ENCODE data around the gene CDH13.
A peak's percentile ranks its signal among the peaks of the same experiment; 100 is the strongest.

Gene CDH13

DNA sequence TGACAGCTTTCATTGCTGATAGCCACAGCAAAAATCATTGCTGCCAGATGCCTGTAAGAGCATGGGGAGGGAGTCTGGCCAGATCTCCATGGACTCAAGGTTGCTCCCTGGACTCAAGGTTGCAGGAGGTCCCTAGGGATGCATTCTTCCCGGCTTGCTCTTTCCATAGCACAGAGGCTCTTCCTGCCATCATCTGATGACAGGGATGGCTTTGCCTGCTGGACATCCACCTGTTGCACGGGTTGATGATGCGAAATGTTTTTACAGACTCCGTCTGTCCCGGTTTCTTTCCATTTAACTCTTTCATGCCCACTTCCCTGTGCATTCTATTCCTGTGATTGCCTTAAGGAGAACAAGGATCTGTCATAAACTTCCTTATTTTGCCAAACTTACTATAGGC, 1065.5 kb downstream of the CDH13 start:
- Histone ChIP-seq H3K36me3 (ENCODE audit: low read depth) (no peaks in the 10 kb centered on the region), H3K27ac (ENCODE audit: poor library complexity, severe bottlenecking) (no peak overlapping the region), H3K27me3 (ENCODE audit: insufficient read depth, poor library complexity, severe bottlenecking) (no peaks in the 10 kb centered on the region), H3K4me1 (ENCODE audit: insufficient read depth, poor library complexity, severe bottlenecking) (peaks cover 14% of the 10 kb centered on the region), H3K4me3 (ENCODE audit: severe bottlenecking) (no peak overlapping the region), H3K9me3 (ENCODE audit: severe bottlenecking) (no peaks in the 10 kb centered on the region)
- DNase-seq (ENCODE audit: low spot score) (no peak), ATAC-seq (ENCODE audit: low read depth) (no peak)
- TF ChIP-seq, protein P1, sequence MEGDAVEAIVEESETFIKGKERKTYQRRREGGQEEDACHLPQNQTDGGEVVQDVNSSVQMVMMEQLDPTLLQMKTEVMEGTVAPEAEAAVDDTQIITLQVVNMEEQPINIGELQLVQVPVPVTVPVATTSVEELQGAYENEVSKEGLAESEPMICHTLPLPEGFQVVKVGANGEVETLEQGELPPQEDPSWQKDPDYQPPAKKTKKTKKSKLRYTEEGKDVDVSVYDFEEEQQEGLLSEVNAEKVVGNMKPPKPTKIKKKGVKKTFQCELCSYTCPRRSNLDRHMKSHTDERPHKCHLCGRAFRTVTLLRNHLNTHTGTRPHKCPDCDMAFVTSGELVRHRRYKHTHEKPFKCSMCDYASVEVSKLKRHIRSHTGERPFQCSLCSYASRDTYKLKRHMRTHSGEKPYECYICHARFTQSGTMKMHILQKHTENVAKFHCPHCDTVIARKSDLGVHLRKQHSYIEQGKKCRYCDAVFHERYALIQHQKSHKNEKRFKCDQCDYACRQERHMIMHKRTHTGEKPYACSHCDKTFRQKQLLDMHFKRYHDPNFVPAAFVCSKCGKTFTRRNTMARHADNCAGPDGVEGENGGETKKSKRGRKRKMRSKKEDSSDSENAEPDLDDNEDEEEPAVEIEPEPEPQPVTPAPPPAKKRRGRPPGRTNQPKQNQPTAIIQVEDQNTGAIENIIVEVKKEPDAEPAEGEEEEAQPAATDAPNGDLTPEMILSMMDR (IDR thresholded peaks at IDR 0.05; ENCODE audit: poor library complexity, severe bottlenecking): no peak

DNA sequence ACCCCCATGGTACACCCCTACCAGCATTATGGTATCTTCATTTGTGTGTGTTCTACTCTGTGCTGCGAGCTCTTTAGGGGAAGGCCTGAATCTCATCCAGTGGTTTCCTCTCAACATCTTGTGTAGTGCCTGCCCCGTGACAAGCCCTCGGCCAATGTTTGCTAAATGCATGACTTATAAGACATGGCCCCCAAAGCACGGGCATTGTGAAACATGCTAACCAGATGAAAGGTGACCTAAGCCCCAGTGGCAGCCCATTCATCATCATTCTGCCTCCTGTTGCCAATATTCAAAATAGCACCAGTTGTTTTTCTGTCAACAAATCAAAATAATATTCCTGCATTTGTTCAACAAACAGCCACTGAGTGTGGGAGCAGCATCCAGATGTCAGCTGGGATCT, 1072.2 kb downstream of the CDH13 start:
- DNase-seq (ENCODE audit: low spot score) (no peak), ATAC-seq (ENCODE audit: low read depth) (no peak)
- TF ChIP-seq, protein P1 (IDR thresholded peaks at IDR 0.05; ENCODE audit: poor library complexity, severe bottlenecking): no peak
- Histone ChIP-seq H3K27ac (ENCODE audit: poor library complexity, severe bottlenecking) (no peak overlapping the region), H3K9me3 (ENCODE audit: severe bottlenecking) (no peaks in the 10 kb centered on the region), H3K4me1 (ENCODE audit: insufficient read depth, poor library complexity, severe bottlenecking) (no peaks in the 10 kb centered on the region), H3K27me3 (ENCODE audit: insufficient read depth, poor library complexity, severe bottlenecking) (no peaks in the 10 kb centered on the region), H3K4me3 (ENCODE audit: severe bottlenecking) (no peak overlapping the region), H3K36me3 (ENCODE audit: low read depth) (no peaks in the 10 kb centered on the region)

DNA sequence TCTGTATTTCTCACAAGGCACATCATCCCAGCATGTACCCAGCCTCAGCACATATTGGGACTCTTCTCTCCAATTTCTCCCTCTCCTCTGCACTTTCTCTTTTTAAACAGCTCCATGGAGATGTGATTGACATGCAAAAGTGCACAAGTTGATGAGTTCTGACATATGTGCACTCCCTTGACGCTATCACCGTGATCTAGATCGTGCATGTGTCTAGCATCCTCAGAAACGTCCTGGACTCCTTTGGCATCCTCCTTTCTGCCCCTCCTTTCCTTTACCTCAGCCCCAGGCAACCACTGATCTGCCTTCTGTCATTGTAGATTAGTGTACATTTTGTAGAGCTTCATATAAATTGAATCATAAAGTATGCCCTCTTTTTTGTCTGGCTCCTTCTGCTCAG, 1073.0 kb downstream of the CDH13 start:
- TF ChIP-seq, protein P1 (IDR thresholded peaks at IDR 0.05; ENCODE audit: poor library complexity, severe bottlenecking): no peak
- DNase-seq (ENCODE audit: low spot score) (no peak), ATAC-seq (ENCODE audit: low read depth) (no peak)
- no peaks in the 10 kb centered on the region for H3K9me3 ChIP-seq (ENCODE audit: severe bottlenecking)
- H3K27ac ChIP-seq (ENCODE audit: poor library complexity, severe bottlenecking): no peak overlapping the region
- H3K27me3 ChIP-seq (ENCODE audit: insufficient read depth, poor library complexity, severe bottlenecking): no peaks in the 10 kb centered on the region
- H3K4me1 ChIP-seq (ENCODE audit: insufficient read depth, poor library complexity, severe bottlenecking): no peaks in the 10 kb centered on the region
- no peak overlapping the region for H3K4me3 ChIP-seq (ENCODE audit: severe bottlenecking)
- no peaks in the 10 kb centered on the region for H3K36me3 ChIP-seq (ENCODE audit: low read depth)

DNA sequence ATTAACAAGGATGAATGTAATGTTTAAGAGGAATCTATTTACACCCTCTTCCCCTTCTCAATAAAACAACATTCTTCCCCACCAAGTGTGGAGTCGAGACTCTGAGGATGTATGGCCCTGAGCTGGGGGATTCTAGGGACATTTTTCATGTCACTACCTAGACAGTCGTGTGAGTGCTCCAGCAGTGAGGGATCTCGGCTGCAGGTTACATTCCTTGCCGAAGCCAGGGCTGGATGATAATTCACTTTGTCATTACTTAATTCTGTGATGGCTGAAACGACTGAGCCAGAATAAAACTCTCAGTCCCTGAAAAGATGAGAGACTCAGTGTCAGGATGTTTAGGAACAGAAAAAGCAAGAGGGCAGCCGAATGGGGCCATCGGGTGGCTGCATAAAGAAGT, 1074.1 kb downstream of the CDH13 start:
- Histone ChIP-seq H3K36me3 (ENCODE audit: low read depth) (no peaks in the 10 kb centered on the region), H3K4me1 (ENCODE audit: insufficient read depth, poor library complexity, severe bottlenecking) (no peaks in the 10 kb centered on the region), H3K9me3 (ENCODE audit: severe bottlenecking) (no peaks in the 10 kb centered on the region), H3K4me3 (ENCODE audit: severe bottlenecking) (no peak overlapping the region), H3K27ac (ENCODE audit: poor library complexity, severe bottlenecking) (no peak overlapping the region), H3K27me3 (ENCODE audit: insufficient read depth, poor library complexity, severe bottlenecking) (no peaks in the 10 kb centered on the region)
- no peak for ATAC-seq (ENCODE audit: low read depth)
- TF ChIP-seq, protein P1 (IDR thresholded peaks at IDR 0.05; ENCODE audit: poor library complexity, severe bottlenecking): no peak
- DNase-seq (ENCODE audit: low spot score): no peak

DNA sequence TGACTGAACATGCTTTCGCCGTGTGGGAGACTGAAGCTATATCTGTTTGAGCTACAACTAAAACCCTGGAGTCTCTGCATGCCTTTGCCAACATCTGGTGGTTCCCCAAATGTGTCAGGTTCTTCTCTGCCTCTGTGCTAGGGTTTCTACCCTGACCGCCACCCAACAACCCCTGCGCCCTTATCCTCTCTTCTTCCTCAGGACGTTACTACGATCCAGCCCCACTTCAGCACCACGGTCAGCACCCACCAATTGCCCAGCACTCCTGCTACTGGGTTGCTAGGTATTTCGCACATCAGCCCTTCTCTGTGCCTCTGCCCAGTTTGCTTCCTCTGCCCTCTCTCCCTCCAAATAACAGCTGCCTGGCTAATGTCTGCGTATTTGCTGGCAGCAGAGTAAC, 1074.7 kb downstream of the CDH13 start:
- TF ChIP-seq, protein P1 (IDR thresholded peaks at IDR 0.05; ENCODE audit: poor library complexity, severe bottlenecking): no peak
- H3K4me1 ChIP-seq (ENCODE audit: insufficient read depth, poor library complexity, severe bottlenecking): no peaks in the 10 kb centered on the region
- H3K27me3 ChIP-seq (ENCODE audit: insufficient read depth, poor library complexity, severe bottlenecking): no peaks in the 10 kb centered on the region
- H3K4me3 ChIP-seq (ENCODE audit: severe bottlenecking): no peak overlapping the region
- no peak for DNase-seq (ENCODE audit: low spot score)
- H3K27ac ChIP-seq (ENCODE audit: poor library complexity, severe bottlenecking): no peak overlapping the region
- peak; percentile 58 for ATAC-seq (ENCODE audit: low read depth)
- H3K9me3 ChIP-seq (ENCODE audit: severe bottlenecking): no peaks in the 10 kb centered on the region
- no peaks in the 10 kb centered on the region for H3K36me3 ChIP-seq (ENCODE audit: low read depth)

All from RWPE2 (cell line).